ENCODE data around the gene KARS1.

Gene KARS1

DNA sequence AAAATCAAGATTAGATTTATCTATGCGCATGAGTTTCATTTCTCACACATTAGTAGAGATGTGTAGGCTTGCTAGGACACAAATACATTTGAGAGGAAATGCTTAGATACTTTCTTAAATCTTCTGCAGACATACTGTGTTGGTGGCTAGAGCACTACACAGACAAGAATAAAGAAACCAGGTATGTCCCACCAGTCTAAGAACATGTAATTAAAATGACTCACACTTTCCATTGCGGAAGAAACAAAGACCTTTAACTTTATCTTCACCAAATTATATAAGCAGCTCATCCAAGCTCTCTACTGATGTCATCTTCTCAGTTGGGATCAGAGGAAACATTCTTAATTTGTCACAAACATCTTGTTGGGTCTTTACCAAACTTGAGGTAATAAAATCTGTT, 68.7 kb downstream of the KARS1 start:
- no peak for DNase-seq

DNA sequence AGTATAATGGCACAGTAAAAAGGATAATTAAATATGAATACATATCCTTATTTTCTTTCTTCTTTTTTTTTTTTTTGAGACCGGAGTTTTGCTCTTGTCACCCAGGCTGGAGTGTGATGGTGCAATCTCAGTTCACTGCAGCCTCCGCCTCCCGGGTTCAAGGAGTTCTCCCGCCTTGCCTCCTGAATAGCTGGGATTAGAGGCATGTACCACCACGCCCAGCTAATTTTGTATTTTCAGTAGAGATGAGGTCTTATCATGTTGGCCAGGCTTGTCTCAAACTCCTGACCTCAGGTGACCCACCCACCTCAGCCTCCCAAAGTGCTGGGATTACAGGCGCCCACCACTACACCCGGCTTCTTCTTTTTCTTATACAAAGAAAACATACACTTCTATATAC, 69.3 kb downstream of the KARS1 start:
- DNase-seq = no peak

Measured in MV-4-11 (cell line).